Measurements from ENCODE around the gene ADCYAP1R1.

ADCYAP1R1 gene

GRCh38 chr7:31075086-31075405 lies 22.9 kb downstream of the ADCYAP1R1 start:
- Histone ChIP-seq H2AFZ (ENCODE audit: low read depth, low read length) (no peak overlapping the region), H3K79me2 (ENCODE audit: insufficient read depth, low read length) (no peaks in the 10 kb centered on the region), H3K4me2 (ENCODE audit: insufficient read depth, low read length) (no peak overlapping the region), H4K20me1 (ENCODE audit: insufficient read depth, low read length) (no peaks in the 10 kb centered on the region; the same call in 1 of the 2 replicates), H3K9me3 (ENCODE audit: insufficient read depth, low read length, severe bottlenecking) (no peaks in the 10 kb centered on the region), H3K27ac (ENCODE audit: low read length) (no peak overlapping the region), H3K9ac (ENCODE audit: low read depth, low read length) (no peak overlapping the region), H3K36me3 (ENCODE audit: insufficient read depth, low read length) (no peaks in the 10 kb centered on the region), H3K27me3 (ENCODE audit: insufficient read depth, low read length, poor library complexity) (peaks cover 22% of the 10 kb centered on the region), H3K4me1 (ENCODE audit: insufficient read depth, low read length) (no peaks in the 10 kb centered on the region), H3K4me3 (ENCODE audit: low read depth in 1 of 2, low read length in 2 of 2) (no peak overlapping the region)
- no peak for DNase-seq
- ATAC-seq (ENCODE audit: insufficient read depth, low read depth), result no peak
- TF ChIP-seq CTCF (IDR thresholded peaks at IDR 0.05; ENCODE audit: borderline replicate concordance, extremely low read depth, low read length, poor library complexity, severe bottlenecking) (no peak), EZH2 (IDR thresholded peaks at IDR 0.05; ENCODE audit: borderline replicate concordance, low read depth, low read length, severe bottlenecking) (no peak)

GRCh38 chr7:31076051-31076450 lies 23.9 kb downstream of the ADCYAP1R1 start:
- no peak overlapping the region for H3K4me3 ChIP-seq (ENCODE audit: low read depth in 1 of 2, low read length in 2 of 2)
- no peaks in the 10 kb centered on the region for H3K4me1 ChIP-seq (ENCODE audit: insufficient read depth, low read length)
- peaks cover 28% of the 10 kb centered on the region for H3K27me3 ChIP-seq (ENCODE audit: insufficient read depth, low read length, poor library complexity)
- no peak for ATAC-seq (ENCODE audit: insufficient read depth, low read depth)
- no peaks in the 10 kb centered on the region for H3K79me2 ChIP-seq (ENCODE audit: insufficient read depth, low read length)
- no peaks in the 10 kb centered on the region for H3K36me3 ChIP-seq (ENCODE audit: insufficient read depth, low read length)
- TF ChIP-seq CTCF (IDR thresholded peaks at IDR 0.05; ENCODE audit: borderline replicate concordance, extremely low read depth, low read length, poor library complexity, severe bottlenecking) (no peak), EZH2 (IDR thresholded peaks at IDR 0.05; ENCODE audit: borderline replicate concordance, low read depth, low read length, severe bottlenecking) (no peak)
- no peaks in the 10 kb centered on the region for H3K9me3 ChIP-seq (ENCODE audit: insufficient read depth, low read length, severe bottlenecking)
- no peak overlapping the region for H3K4me2 ChIP-seq (ENCODE audit: insufficient read depth, low read length)
- H3K9ac ChIP-seq (ENCODE audit: low read depth, low read length), result no peak overlapping the region
- no peak for DNase-seq
- no peak overlapping the region for H2AFZ ChIP-seq (ENCODE audit: low read depth, low read length)
- no peak overlapping the region for H3K27ac ChIP-seq (ENCODE audit: low read length)
- no peaks in the 10 kb centered on the region; the same call in 1 of the 2 replicates for H4K20me1 ChIP-seq (ENCODE audit: insufficient read depth, low read length)

GRCh38 chr7:31076641-31077310 lies 24.7 kb downstream of the ADCYAP1R1 start:
- H3K9ac ChIP-seq (ENCODE audit: low read depth, low read length), result no peak overlapping the region
- H3K79me2 ChIP-seq (ENCODE audit: insufficient read depth, low read length), result no peaks in the 10 kb centered on the region
- H3K27me3 ChIP-seq (ENCODE audit: insufficient read depth, low read length, poor library complexity), result peaks cover 28% of the 10 kb centered on the region
- no peak overlapping the region for H2AFZ ChIP-seq (ENCODE audit: low read depth, low read length)
- ATAC-seq (ENCODE audit: insufficient read depth, low read depth) (no peak), DNase-seq (no peak)
- no peak overlapping the region for H3K27ac ChIP-seq (ENCODE audit: low read length)
- no peaks in the 10 kb centered on the region for H3K36me3 ChIP-seq (ENCODE audit: insufficient read depth, low read length)
- no peak overlapping the region for H3K4me3 ChIP-seq (ENCODE audit: low read depth in 1 of 2, low read length in 2 of 2)
- no peaks in the 10 kb centered on the region for H3K4me1 ChIP-seq (ENCODE audit: insufficient read depth, low read length)
- H3K9me3 ChIP-seq (ENCODE audit: insufficient read depth, low read length, severe bottlenecking), result no peaks in the 10 kb centered on the region
- no peaks in the 10 kb centered on the region; the same call in 1 of the 2 replicates for H4K20me1 ChIP-seq (ENCODE audit: insufficient read depth, low read length)
- TF ChIP-seq CTCF (IDR thresholded peaks at IDR 0.05; ENCODE audit: borderline replicate concordance, extremely low read depth, low read length, poor library complexity, severe bottlenecking), result no peak
- no peak for TF ChIP-seq EZH2 (IDR thresholded peaks at IDR 0.05; ENCODE audit: borderline replicate concordance, low read depth, low read length, severe bottlenecking)
- H3K4me2 ChIP-seq (ENCODE audit: insufficient read depth, low read length), result no peak overlapping the region
